ENCODE results near the gene RELN. TPM values are rescaled to one million over a fixed set of nuclear protein-coding genes. Genes with fewer than 3 reads are reported as not detected.
A peak's percentile ranks its signal among the peaks of the same experiment; 100 is the strongest.

The RELN gene
- total RNA-seq, 1 experiment from 2014 or later = 0.48 TPM

DNA sequence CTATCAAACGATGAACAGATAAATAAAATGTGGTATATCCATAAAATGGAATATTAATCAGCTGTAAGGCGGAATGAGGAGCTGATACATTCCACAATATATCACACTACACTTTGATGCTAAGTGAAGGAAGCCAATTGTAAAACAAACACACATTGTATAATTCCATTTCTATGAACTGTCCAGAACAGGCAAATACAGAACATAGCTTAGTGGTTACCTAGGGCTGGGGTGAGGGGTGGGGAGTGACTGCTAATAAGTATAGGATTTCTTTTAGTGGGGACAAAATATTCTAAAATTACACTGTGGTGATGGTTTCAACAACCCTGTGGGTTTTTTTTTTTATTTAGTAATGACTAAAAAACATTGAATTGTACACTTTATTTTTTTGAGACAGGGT, 461.3 kb downstream of the RELN start:
- Histone ChIP-seq H2AFZ (no peak overlapping the region), H3K27me3 (ENCODE audit: insufficient read depth, low read depth) (peaks cover 6% of the 10 kb centered on the region), H3K9me3 (ENCODE audit: insufficient read depth, low read depth) (no peaks in the 10 kb centered on the region), H3K4me3 (no peak overlapping the region), H3K4me1 (replicated peaks; ENCODE audit: insufficient read depth) (no peaks in the 10 kb centered on the region), H4K20me1 (ENCODE audit: insufficient read depth) (no peaks in the 10 kb centered on the region), H3K4me2 (no peak overlapping the region), H3K9me2 (ENCODE audit: insufficient read depth) (no peaks in the 10 kb centered on the region), H3F3A (ENCODE audit: insufficient read depth, low read depth) (no peaks in the 10 kb centered on the region), H3K36me3 (ENCODE audit: low read depth) (no peaks in the 10 kb centered on the region), H3K27ac (no peak overlapping the region), H3K79me2 (ENCODE audit: low read depth) (no peaks in the 10 kb centered on the region)
- intact Hi-C loops (cut with micrococcal nuclease; ENCODE audit: unreplicated experiment) = loop anchor here (10.0 kb wide), 1 partner anchor 1387 kb away; no protein-coding TSS in a partner anchor
- ChIA-PET CTCF (no interaction called here), POLR2A (ENCODE audit: unreplicated experiment) (no interaction called here)
- TF ChIP-seq, protein P1, sequence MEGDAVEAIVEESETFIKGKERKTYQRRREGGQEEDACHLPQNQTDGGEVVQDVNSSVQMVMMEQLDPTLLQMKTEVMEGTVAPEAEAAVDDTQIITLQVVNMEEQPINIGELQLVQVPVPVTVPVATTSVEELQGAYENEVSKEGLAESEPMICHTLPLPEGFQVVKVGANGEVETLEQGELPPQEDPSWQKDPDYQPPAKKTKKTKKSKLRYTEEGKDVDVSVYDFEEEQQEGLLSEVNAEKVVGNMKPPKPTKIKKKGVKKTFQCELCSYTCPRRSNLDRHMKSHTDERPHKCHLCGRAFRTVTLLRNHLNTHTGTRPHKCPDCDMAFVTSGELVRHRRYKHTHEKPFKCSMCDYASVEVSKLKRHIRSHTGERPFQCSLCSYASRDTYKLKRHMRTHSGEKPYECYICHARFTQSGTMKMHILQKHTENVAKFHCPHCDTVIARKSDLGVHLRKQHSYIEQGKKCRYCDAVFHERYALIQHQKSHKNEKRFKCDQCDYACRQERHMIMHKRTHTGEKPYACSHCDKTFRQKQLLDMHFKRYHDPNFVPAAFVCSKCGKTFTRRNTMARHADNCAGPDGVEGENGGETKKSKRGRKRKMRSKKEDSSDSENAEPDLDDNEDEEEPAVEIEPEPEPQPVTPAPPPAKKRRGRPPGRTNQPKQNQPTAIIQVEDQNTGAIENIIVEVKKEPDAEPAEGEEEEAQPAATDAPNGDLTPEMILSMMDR (conservative IDR thresholded peaks at IDR 0.05) = no peak
- TF ChIP-seq EZH2 (IDR thresholded peaks at IDR 0.05; ENCODE audit: low read depth) = no peak
- BruUV-seq (replicated peaks) = no TSS peak
- no peak for DNase-seq

DNA sequence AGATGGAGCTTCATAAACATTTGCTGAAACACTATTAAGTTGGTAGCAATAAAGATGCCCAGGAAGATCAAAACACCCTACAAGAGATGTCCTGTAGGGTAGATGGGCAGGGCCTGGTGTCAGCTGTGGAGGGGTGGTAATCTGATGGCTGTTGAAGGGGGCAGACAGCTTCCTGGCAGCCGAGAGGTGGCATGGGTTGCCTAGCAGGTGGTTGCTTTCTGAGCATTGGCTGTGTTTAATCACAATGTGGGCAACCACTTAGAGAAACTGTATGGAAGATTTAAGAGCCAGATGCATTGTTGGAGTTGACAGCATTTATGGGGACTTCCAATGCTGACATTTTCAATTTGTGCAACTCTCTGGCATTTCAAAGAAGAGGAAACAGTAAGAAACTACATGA, 463.5 kb downstream of the RELN start:
- Histone ChIP-seq H3K4me2 (no peak overlapping the region), H3K4me1 (replicated peaks; ENCODE audit: insufficient read depth) (no peaks in the 10 kb centered on the region), H3K9me3 (ENCODE audit: insufficient read depth, low read depth) (no peaks in the 10 kb centered on the region), H3K79me2 (ENCODE audit: low read depth) (no peaks in the 10 kb centered on the region), H3K27me3 (ENCODE audit: insufficient read depth, low read depth) (peaks cover 13% of the 10 kb centered on the region), H3K4me3 (no peak overlapping the region), H3K9me2 (ENCODE audit: insufficient read depth) (no peaks in the 10 kb centered on the region), H3K36me3 (ENCODE audit: low read depth) (no peaks in the 10 kb centered on the region), H2AFZ (no peak overlapping the region), H4K20me1 (ENCODE audit: insufficient read depth) (no peaks in the 10 kb centered on the region), H3K27ac (no peak overlapping the region), H3F3A (ENCODE audit: insufficient read depth, low read depth) (no peaks in the 10 kb centered on the region)
- ChIA-PET POLR2A (ENCODE audit: unreplicated experiment) (no interaction called here), CTCF (interaction anchor here (0.5 kb wide), 1 partner anchor 30 kb away, joined by 4 read pairs; no protein-coding TSS in a partner anchor)
- TF ChIP-seq, protein P1 (conservative IDR thresholded peaks at IDR 0.05) = no peak
- TF ChIP-seq EZH2 (IDR thresholded peaks at IDR 0.05; ENCODE audit: low read depth) = no peak
- DNase-seq = no peak
- no TSS peak for BruUV-seq (replicated peaks)
- intact Hi-C loops (cut with micrococcal nuclease; ENCODE audit: unreplicated experiment) = loop anchor here (2.0 to 10.0 kb wide), 3 partner anchors 631 to 1389 kb away; no protein-coding TSS in a partner anchor

DNA sequence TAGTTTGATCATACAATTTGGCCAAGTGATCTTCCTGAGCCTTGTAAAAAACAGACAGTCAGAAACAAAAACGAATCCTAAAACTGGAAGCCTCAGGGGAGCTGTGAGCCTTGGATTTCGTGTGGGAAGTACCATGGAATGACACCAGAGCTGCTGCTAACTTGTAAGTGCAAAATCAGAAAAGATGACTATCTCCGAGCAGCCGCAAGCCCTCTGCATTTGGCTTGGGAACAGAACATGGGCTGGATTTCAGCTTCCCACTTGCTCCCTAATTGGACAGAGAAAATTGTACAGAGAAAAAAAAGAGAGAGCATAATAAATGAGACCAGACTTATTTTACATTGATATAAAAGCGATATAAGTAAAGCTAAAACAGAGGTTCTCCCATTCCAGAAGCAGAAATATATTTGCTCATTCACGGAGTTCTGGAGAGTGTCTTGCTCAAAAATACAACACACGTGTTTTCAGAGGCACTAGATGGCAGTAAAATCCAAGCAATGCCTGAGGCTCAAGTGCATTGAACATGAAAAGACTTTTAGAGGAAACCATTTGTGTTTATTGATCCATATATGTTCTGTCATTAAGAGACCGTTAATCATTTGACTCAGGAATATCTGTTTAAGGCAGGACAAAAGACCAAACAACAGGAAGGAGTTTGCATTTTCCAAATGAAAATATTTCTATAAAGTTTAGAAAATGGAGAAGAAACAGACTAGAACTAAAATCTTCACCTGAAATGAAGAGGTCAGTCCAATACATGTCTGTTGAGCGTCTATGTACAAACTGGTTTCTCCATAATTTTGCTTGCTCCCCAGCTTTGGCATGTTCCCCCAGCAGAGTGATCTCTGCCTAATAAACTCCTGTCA, 465.2 kb downstream of the RELN start:
- POLR2A ChIA-PET (ENCODE audit: unreplicated experiment) = no interaction called here
- no peaks in the 10 kb centered on the region for H3F3A ChIP-seq (ENCODE audit: insufficient read depth, low read depth)
- no TSS peak for BruUV-seq (replicated peaks)
- H3K4me3 ChIP-seq = no peak overlapping the region
- no peaks in the 10 kb centered on the region for H3K4me1 ChIP-seq (replicated peaks; ENCODE audit: insufficient read depth)
- no peaks in the 10 kb centered on the region for H3K79me2 ChIP-seq (ENCODE audit: low read depth)
- peaks cover 13% of the 10 kb centered on the region for H3K27me3 ChIP-seq (ENCODE audit: insufficient read depth, low read depth)
- no peaks in the 10 kb centered on the region for H4K20me1 ChIP-seq (ENCODE audit: insufficient read depth)
- H3K9me3 ChIP-seq (ENCODE audit: insufficient read depth, low read depth) = no peaks in the 10 kb centered on the region
- intact Hi-C loops (cut with micrococcal nuclease; ENCODE audit: unreplicated experiment) = loop anchor here (1.0 to 10.0 kb wide), 4 partner anchors 229 to 1391 kb away; no protein-coding TSS in a partner anchor
- H3K4me2 ChIP-seq = no peak overlapping the region
- no peak overlapping the region for H2AFZ ChIP-seq
- H3K9me2 ChIP-seq (ENCODE audit: insufficient read depth) = no peaks in the 10 kb centered on the region
- H3K36me3 ChIP-seq (ENCODE audit: low read depth) = no peaks in the 10 kb centered on the region
- DNase-seq = no peak
- H3K27ac ChIP-seq = no peak overlapping the region
- TF ChIP-seq EZH2 (IDR thresholded peaks at IDR 0.05; ENCODE audit: low read depth) = no peak
- TF ChIP-seq, protein P1 (conservative IDR thresholded peaks at IDR 0.05) = peak; percentile 52
- CTCF ChIA-PET = no interaction called here
